H1 (cell line): ENCODE results near the gene PI16.

Experiments
- CEBPB ChIP-seq: IDR thresholded peaks from 2 replicates; pipeline ENCODE4 v1.6.1; 2012; ENCODE audit warnings: low read depth, low read length
- CREB1 ChIP-seq: IDR thresholded peaks from 2 replicates; pipeline ENCODE4 v1.6.1; 2012; ENCODE audit warnings: inconsistent platforms
- CTCF ChIP-seq, 3 experiments: IDR thresholded peaks; 1 replicate in 2 of 3; 2 replicates in 1 of 3; pipeline versions ENCODE4 v1.5.1 to v1.6.1; 2011; ENCODE audit warnings: low read length in 3 of 3, mild to moderate bottlenecking in 3 of 3, inconsistent platforms in 2 of 3, low read depth in 1 of 3, moderate library complexity in 1 of 3; ENCODE audit not compliant: insufficient read depth in 1 of 3; ENCODE audit errors: control extremely low read depth in 1 of 3
- EZH2 ChIP-seq: fragments of 200-600 bp; sonication (generic); IDR thresholded peaks from 2 replicates; pipeline ENCODE4 v1.7.1; 2012; ENCODE audit warnings: low read depth, mild to moderate bottlenecking, moderate library complexity, low read length, inconsistent platforms; ENCODE audit not compliant: severe bottlenecking
- FOSL1 ChIP-seq: IDR thresholded peaks from 2 replicates; pipeline ENCODE4 v1.6.1; 2011; ENCODE audit warnings: mild to moderate bottlenecking, low read depth, low read length, moderate library complexity; ENCODE audit not compliant: insufficient read depth
- KDM1A ChIP-seq: fragments of 200-600, 300-600 bp; sonication (generic); IDR thresholded peaks from 2 replicates; pipeline ENCODE4 v1.7.1; 2016; ENCODE audit warnings: mild to moderate bottlenecking, low read length, borderline replicate concordance
- MAFK ChIP-seq: IDR thresholded peaks from 2 replicates; pipeline ENCODE4 v1.6.1; 2012; ENCODE audit warnings: low read depth, mild to moderate bottlenecking, improper control_type of control experiment, low read length
- NRF1 ChIP-seq: IDR thresholded peaks from 2 replicates; pipeline ENCODE4 v1.6.1; 2011; ENCODE audit warnings: mild to moderate bottlenecking, low read depth, low read length, improper control_type of control experiment
- POLR2A ChIP-seq, 2 experiments: IDR thresholded peaks; 1 replicate in 1 of 2; 2 replicates in 1 of 2; pipeline ENCODE4 v1.6.1; 2011; ENCODE audit warnings: low read depth in 2 of 2, low read length in 2 of 2, mild to moderate bottlenecking in 2 of 2; ENCODE audit errors: control extremely low read depth in 1 of 2
- RNF2 ChIP-seq: fragments of 200-900, 300-1000 bp; sonication (generic); IDR thresholded peaks from 2 replicates; pipeline ENCODE4 v1.7.1; 2016; ENCODE audit warnings: borderline replicate concordance, low read depth, mild to moderate bottlenecking, antibody characterized with exemption, low read length; ENCODE audit not compliant: poor library complexity, severe bottlenecking; ENCODE audit errors: missing control alignments
- TEAD4 ChIP-seq: IDR thresholded peaks from 2 replicates; pipeline ENCODE4 v1.6.1; 2012; ENCODE audit warnings: low read depth, low read length, inconsistent platforms, mixed read lengths
- USF2 ChIP-seq: IDR thresholded peaks from 2 replicates; pipeline ENCODE4 v1.6.1; 2011; ENCODE audit warnings: low read length, improper control_type of control experiment

GRCh38 chr6:36999751-37000125, 45.2 kb downstream of the PI16 start:
- TF ChIP-seq CEBPB: no peak
- no peak for TF ChIP-seq CTCF (IDR thresholded peaks at IDR 0.05; ENCODE audit: control extremely low read depth in 1 of 3, insufficient read depth in 1 of 3, low read depth in 1 of 3, low read length in 3 of 3)
- TF ChIP-seq POLR2A (IDR thresholded peaks at IDR 0.05; ENCODE audit: control extremely low read depth in 1 of 2, low read depth in 2 of 2, low read length in 2 of 2): no peak
- TF ChIP-seq RNF2: no peak
- TF ChIP-seq CREB1: no peak
- no peak for TF ChIP-seq NRF1
- TF ChIP-seq KDM1A: no peak
- TF ChIP-seq FOSL1: no peak
- TF ChIP-seq EZH2: no peak
- TF ChIP-seq MAFK: no peak
- TF ChIP-seq TEAD4: no peak
- TF ChIP-seq USF2: no peak
